ENCODE measurements around the gene PPP1R9B.

PPP1R9B gene

DNA sequence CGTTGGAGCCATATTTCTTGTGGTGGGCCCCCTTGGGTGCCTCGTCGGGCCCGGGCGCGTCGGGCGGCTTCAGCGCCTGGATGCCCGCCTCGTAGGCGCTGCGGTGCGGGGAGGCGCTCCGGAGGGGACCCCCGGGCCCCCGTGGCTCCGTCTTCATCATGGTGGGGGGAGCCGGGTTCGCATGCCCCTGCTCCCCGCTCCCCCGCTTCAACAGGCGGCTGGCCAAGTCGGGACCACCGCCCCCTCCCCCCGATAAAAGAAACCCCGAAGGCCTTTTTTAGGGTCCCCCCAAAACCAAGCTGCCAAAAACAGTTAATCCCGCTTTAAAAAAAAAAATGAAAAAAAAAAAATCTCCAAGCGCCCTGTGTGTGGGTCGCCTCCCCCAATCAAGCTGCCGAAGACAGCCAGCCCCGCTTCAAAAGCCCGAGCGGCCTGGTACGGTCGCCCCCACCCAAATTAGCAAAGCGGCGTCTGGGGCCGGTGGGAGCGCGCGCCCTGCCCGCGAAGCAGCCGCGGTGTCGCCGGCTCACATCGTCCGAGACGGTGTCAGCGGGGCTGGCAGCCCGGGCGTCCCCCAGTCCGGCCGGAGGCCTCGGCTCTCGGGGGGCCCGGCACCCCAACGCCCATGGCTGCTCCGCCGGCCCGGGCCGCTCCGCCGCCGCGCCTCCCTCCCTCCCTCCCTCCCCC is at the start of gene PPP1R9B:
PPP1R9B (minus strand) TSS at position 324 of the 687 bp plus-strand sequence; CDS start at position 160, 164 bp downstream.
- DNase-seq = no peak

DNA sequence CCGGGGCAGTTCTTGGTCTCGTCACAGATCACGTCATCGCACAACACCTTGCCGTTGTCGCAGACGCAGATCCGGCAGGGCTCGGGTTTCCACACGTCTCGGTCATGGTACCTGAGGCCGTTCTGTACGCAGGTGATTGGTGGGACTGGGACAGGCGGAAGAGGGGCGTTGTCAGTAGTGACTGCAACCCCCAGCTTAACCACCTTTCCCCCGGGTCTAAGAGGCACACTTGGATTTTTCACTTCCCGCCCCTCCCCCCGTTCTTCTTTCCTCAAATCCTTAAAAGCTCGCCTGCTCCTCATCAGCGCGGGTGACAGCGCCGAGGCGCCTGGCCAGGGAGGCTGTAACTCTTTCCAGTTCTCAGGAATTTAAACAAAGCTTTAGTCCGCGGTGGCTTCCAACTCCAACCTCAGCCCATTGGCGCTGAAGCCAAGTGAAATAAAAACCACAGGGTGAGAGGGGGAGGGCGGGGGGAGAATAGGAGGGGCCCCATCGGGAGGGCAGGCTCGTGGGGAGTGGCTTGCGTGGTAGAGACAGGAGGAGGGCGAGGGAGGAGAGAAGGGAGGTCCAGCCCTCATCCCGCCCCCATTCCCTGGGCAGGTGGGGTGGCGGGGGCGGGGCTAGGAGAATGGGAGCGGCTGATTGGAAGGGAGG is 49.5 kb upstream of the PPP1R9B start:
- peak; percentile 91 for DNase-seq

GRCh38 chr17:50199211-50199802 is 48.8 kb upstream of the PPP1R9B start:
- DNase-seq = no peak

DNA sequence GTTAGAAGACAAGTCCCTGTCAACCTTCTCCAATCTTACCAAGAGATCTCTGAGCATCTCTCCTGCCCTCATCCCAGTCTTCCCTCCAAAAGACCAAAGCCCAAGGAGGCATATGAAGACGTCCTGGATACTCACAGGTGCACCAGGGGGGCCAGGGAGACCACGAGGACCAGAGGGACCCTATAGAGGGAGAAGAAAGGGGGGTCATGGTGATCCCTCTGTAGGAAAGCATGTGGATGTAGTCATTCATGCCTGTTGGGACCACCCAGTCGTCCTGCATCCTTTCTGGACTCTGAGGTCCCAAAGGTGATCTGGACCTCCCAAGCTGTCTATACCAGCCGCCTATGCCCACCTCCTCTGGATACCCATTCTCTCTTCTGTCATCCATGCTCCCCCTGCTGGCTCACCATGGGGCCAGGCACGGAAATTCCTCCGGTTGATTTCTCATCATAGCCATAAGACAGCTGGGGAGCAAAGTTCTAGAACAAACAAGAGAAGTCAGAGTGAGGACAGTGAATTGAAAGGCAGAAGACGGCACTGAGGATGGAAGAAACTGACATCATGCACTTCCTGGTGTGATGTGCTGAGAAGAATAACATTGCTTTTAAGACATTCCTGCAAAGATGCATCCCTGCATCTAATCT is 47.7 kb upstream of the PPP1R9B start:
- DNase-seq = peak; percentile 40

GRCh38 chr17:50196826-50197225 is 46.3 kb upstream of the PPP1R9B start:
- no peak for DNase-seq

- no peak for DNase-seq
Observed at GRCh38 chr17:50196036-50196435, 45.6 kb upstream of the PPP1R9B start.

DNA sequence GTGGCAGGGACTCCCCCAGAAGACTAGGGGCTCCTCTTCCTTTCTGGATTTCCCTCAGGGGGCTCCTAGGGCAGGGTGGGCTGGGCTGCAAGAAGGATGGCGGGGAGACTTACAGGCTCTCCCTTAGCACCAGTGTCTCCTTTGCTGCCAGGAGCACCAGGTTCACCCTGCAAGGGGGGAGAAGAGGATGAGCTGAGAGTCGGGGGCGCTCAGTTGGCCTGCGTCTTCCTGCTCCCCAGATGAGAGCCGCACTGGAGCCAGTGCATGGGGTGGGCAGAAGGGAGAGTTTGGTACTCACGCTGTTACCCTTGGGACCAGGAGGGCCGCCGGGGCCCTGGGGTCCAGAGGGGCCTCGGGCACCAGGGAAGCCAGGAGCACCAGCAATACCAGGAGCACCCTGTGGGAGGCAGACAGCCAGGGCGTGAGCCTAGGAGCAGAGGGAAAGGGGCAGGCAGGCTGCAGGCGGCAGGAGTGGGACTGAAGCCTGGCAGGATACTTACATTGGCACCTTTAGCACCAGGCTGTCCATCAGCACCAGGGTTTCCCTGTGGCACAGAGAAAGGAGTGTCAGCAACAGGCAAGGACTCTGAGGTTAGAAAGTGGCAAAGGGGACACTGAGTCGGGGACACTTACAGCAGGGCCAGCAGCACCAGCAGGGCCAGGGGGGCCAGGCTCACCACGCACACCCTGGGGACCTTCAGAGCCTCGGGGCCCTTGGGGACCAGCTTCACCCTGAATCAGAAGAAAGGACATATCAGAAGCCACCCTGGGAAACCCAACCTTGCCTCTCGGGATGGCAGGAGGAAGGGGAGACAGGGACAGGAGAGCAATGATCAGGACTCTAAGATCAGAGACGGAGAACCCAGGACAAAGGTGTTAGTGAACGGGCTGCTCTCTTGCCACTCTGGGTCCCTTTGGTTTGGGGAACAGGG is 44.7 kb upstream of the PPP1R9B start:
- no peak for DNase-seq

DNA sequence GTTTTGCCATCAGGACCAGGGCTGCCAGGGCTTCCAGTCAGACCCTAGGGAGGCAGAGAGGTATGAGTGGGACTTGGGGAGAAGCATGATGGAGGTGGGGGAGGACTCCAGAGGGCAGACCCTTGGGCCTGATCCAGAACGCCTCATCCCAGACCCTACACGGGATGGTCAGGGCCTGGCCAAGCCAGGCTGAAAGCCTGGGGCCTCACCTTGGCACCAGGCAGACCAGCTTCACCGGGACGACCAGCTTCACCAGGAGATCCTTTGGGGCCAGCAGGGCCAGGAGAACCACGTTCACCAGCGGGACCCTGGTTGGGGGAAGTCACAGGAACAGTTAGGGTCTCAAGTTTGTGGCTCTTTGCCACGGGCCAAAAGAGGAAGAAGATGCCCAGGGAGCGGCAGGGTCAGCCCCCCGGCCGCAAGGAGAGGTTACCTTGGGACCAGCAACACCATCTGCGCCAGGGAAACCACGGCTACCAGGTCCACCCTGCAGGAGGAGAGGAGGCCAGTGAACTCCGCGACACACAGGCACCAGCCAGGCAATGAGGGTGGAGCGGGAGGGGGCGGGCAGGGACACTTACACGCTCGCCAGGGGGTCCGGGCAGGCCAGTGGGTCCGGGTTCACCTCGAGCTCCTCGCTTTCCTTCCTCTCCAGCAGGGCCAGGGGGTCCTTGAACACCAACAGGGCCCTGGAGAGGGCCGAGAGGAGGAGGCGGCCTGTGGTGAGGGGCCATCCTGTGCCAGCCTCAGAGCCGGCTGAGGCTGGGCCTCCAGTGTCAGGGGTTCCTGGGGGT is 43.9 kb upstream of the PPP1R9B start:
- DNase-seq = no peak

DNA sequence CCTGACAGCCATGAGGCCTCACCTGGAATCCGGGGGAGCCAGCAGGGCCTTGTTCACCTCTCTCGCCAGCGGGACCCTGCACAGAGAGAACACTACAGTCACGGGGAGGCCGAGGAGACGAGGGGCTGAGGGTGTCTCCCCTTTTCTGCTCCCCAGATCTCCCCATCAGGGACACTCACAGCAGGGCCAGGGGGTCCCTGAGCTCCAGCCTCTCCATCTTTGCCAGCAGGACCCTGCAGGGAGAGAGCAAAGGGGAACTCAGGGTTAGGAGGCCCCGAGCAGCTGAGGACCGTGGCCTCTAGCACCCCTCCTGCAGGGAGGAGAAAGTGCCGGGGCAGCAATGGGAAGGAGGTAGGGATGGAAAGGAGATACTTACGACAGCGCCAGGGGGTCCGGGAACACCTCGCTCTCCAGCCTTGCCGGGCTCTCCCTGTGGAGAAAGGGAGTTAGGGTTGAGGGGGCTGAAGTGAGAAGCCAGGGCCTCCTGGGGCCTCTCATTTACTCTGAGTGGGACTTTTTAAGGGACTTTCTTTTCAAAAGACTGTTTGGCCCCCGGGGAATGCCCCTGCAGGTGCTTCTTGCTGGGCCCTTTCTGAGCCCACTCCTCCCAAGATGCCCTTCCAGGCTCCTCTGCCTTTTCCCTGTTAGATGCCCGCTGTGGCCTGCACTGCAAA is 42.3 kb upstream of the PPP1R9B start:
- no peak for DNase-seq

GRCh38 chr17:50192144-50192617 is 41.7 kb upstream of the PPP1R9B start:
- DNase-seq = no peak

- DNase-seq = no peak
Observed at GRCh38 chr17:50191359-50192143, 41.1 kb upstream of the PPP1R9B start.

- DNase-seq = no peak
Observed at GRCh38 chr17:50190603-50191358, 40.3 kb upstream of the PPP1R9B start.

DNA sequence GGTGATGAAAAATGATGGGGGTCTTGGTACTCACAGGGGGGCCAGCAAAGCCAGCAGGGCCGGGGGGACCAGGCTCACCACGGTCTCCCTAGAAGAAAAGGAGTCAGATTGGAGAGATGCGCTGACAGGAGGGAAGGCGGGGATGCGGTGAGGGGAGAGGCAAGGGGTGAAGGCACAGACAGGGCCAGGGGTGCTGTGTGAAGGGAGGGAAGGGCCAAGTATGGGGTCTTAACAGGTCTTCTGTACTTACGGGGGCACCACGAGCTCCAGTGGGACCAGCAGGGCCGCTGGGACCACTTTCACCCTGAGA is 39.8 kb upstream of the PPP1R9B start:
- DNase-seq = no peak

- DNase-seq = no peak
Observed at GRCh38 chr17:50189550-50190292, 39.2 kb upstream of the PPP1R9B start.

DNA sequence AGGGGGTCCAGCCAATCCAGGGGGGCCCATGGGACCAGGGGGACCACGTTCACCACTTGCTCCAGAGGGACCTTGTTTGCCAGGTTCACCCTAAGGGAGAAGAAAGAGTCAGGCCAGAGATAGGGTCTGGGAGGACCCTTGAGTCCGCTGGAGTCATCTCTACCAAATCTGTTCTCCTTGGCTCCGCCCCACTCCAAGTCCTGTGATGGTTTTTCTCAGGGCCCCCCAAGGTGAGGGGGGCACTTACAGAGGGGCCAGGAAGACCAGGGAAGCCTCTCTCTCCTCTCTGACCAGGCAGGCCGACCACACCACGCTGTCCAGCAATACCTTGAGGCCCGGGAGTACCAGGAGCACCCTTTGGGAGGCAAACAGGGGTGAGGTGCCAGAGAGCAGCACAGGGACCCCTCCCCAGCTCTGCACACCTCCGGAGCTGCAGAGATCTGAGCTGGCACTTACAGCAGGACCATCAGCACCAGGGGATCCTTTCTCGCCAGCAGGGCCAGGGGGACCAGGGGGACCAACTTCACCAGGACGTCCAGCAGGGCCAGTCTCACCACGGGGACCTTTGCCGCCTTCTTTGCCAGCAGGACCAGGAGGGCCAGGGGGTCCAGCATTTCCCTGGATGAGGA is 38.6 kb upstream of the PPP1R9B start:
- DNase-seq = no peak

DNA sequence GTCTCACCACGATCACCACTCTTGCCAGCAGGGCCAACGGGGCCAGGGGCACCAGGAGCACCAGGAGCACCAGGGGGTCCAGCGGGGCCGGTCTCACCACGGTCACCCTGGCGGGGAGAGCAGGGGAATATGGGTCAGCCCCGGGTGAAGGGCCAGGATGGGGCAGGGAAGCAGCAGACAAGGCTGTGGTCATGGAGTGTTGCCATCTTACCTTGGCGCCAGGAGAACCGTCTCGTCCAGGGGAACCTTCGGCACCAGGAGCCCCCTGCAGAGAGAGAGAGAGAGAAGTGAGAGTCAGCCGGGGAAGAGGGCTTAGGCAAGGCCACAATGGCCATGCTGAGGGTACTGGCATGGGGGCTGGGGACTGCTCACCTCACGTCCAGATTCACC is 38.0 kb upstream of the PPP1R9B start:
- no peak for DNase-seq

GRCh38 chr17:50187751-50188530 is 37.5 kb upstream of the PPP1R9B start:
- DNase-seq = no peak

- DNase-seq = no peak
Observed at GRCh38 chr17:50187394-50187725, 36.9 kb upstream of the PPP1R9B start.
